K562 (cell line): ENCODE data around the gene FGR. TPM values are rescaled to one million over a fixed set of nuclear protein-coding genes. Genes with fewer than 3 reads are reported as not detected.

Experiments used
- ATAC-seq: fragments of 200-7000 bp; cut with Tn5 transposase; 3 replicates; pipeline ENCODE4 v1.9.1; 2020; ENCODE audit warnings: moderate library complexity
- BruUV-seq: library from RNA; stranded (reverse); fragments of 400-500 nt; replicated peaks from 2 replicates; lab custom pipeline; 2021; lab: Mats Ljungman, UMichigan
- CTCF ChIA-PET: fragments of 300-600 bp; formaldehyde crosslinking; extraction: SDS; loops from one replicate; lab custom pipeline; 2021; ENCODE audit warnings: low intra/inter-chr PET ratio; lab: Yijun Ruan, JAX
- POLR2A ChIA-PET: fragments of 300-600, 350-650 bp; sonication (Branson Sonifier 250); formaldehyde crosslinking; extraction: SDS; loops from one replicate; lab custom pipeline; 2021; ENCODE audit warnings: antibody characterized with exemption, inconsistent platforms; lab: Yijun Ruan, JAX
- DNase-seq, 4 experiments: peaks; one replicate each; pipeline versions ENCODE4 v3.0.0 to v3.0.0-alpha.2; 2011 to 2018; ENCODE audit warnings: low spot score in 3 of 4, mixed read lengths in 3 of 4; ENCODE audit errors: extremely low read depth in 1 of 4
- FAIRE-seq: peaks from 2 replicates; lab custom pipeline; 2011; peaks lifted over from hg19 to GRCh38; lab: Jason Lieb, UNC
- H2AFZ ChIP-seq: 2 replicates; pipeline ENCODE4 v1.6.0; 2011; ENCODE audit warnings: low read depth, low read length, control low read depth, inconsistent platforms
- H3K27ac ChIP-seq: fragments of 200-600 bp; 3 replicates; pipeline ENCODE4 v1.8.0; 2011; ENCODE audit warnings: low read depth, mild to moderate bottlenecking, control low read depth, inconsistent platforms, low read length, moderate library complexity, mixed read lengths; ENCODE audit errors: extremely low read depth
- H3K27me3 ChIP-seq, 2 experiments: fragments of 300-600 bp in 1 of 2; 2 replicates in 1 of 2; 3 replicates in 1 of 2; pipeline versions ENCODE4 v1.6.0 to v1.8.0; 2011; ENCODE audit warnings: inconsistent platforms in 2 of 2, low read length in 2 of 2, mild to moderate bottlenecking in 1 of 2, mixed read lengths in 1 of 2, moderate library complexity in 1 of 2; ENCODE audit not compliant: control insufficient read depth in 2 of 2, insufficient read depth in 2 of 2
- H3K36me3 ChIP-seq: fragments of 300-600 bp; 3 replicates; pipeline ENCODE4 v1.8.0; 2011; ENCODE audit warnings: mild to moderate bottlenecking, low read length, inconsistent platforms; ENCODE audit not compliant: control insufficient read depth, insufficient read depth
- H3K4me1 ChIP-seq, 2 experiments: fragments of 200-600 bp in 1 of 2; replicated peaks in 1 of 2; 2 replicates in 1 of 2; 3 replicates in 1 of 2; pipeline versions ENCODE4 v1.5.1 to v1.8.0; 2011; ENCODE audit warnings: inconsistent platforms in 2 of 2, low read length in 2 of 2, mild to moderate bottlenecking in 1 of 2, mixed read lengths in 1 of 2, moderate library complexity in 1 of 2; ENCODE audit not compliant: control insufficient read depth in 2 of 2, insufficient read depth in 2 of 2
- H3K4me2 ChIP-seq: 2 replicates; pipeline ENCODE4 v1.6.1; 2011; ENCODE audit warnings: low read length, control low read depth, inconsistent platforms, mixed read lengths; ENCODE audit not compliant: insufficient read depth
- H3K4me3 ChIP-seq: fragments of 200-600 bp; sonication (generic), shearing (Covaris generic); 2 replicates; pipeline ENCODE4 v1.5.1; 2016; ENCODE audit warnings: control low read depth, inconsistent platforms
- H3K79me2 ChIP-seq: fragments of 200-600 bp; 3 replicates; pipeline ENCODE4 v1.8.0; 2011; ENCODE audit warnings: low read length, inconsistent platforms; ENCODE audit not compliant: control insufficient read depth, insufficient read depth
- H3K9ac ChIP-seq, 2 experiments: 2 replicates each; pipeline versions ENCODE4 v1.6.0 to v1.6.1; 2011; ENCODE audit warnings: low read depth in 2 of 2, low read length in 2 of 2, control low read depth in 1 of 2, inconsistent platforms in 1 of 2, mild to moderate bottlenecking in 1 of 2, mixed read lengths in 1 of 2; ENCODE audit not compliant: insufficient read depth in 1 of 2
- H3K9me1 ChIP-seq: one replicate; pipeline ENCODE4 v1.6.0; 2011; ENCODE audit warnings: inconsistent platforms, mild to moderate bottlenecking, low read length, moderate library complexity; ENCODE audit not compliant: control insufficient read depth, insufficient read depth
- H3K9me3 ChIP-seq: replicated peaks from 2 replicates; pipeline ENCODE4 v1.5.1; 2011; ENCODE audit warnings: low read depth, low read length, inconsistent platforms; ENCODE audit not compliant: control insufficient read depth, insufficient read depth
- H4K20me1 ChIP-seq: replicated peaks from 2 replicates; pipeline ENCODE4 v1.6.1; 2011; ENCODE audit warnings: low read length, inconsistent platforms, mixed read lengths; ENCODE audit not compliant: control insufficient read depth, insufficient read depth
- CXXC5 ChIP-seq: fragments of 250-450 bp; sonication (Bioruptor Pico); IDR thresholded peaks from 2 replicates; pipeline ENCODE4 v1.8.0; 2022; ENCODE audit warnings: inconsistent platforms, mild to moderate bottlenecking, moderate library complexity
- HNRNPK ChIP-seq: fragments of 200-400 bp; formaldehyde crosslinking; IDR thresholded peaks from one replicate; pipeline ENCODE4 v1.6.1; 2018; ENCODE audit warnings: mild to moderate bottlenecking, low read depth, low read length; ENCODE audit not compliant: poor library complexity, severe bottlenecking
- MTA1 ChIP-seq: fragments of 450-650 bp; IDR thresholded peaks from 2 replicates; pipeline ENCODE4 v1.6.1; 2017; ENCODE audit warnings: borderline replicate concordance
- SIN3B ChIP-seq: fragments of 450-650 bp; IDR thresholded peaks from 2 replicates; pipeline ENCODE4 v1.6.1; 2017; ENCODE audit warnings: low read depth, mild to moderate bottlenecking, moderate library complexity
- SRF ChIP-seq, 2 experiments: fragments of 250-450, 450-650 bp in 1 of 2; sonication (Bioruptor Pico) in 1 of 2; sonication (generic) in 1 of 2; formaldehyde crosslinking; IDR thresholded peaks; 2 replicates each; pipeline versions ENCODE4 v1.5.0 to v1.5.1; 2020 to 2022; ENCODE audit warnings: mild to moderate bottlenecking in 1 of 2, missing genetic modification reagents in 1 of 2
- ZBTB1 ChIP-seq: sonication (generic); formaldehyde crosslinking; IDR thresholded peaks from 2 replicates; pipeline ENCODE4 v1.8.1; 2023; ENCODE audit warnings: missing genetic modification reagents, low read depth, mild to moderate bottlenecking, borderline replicate concordance
- WGBS: fragments of 100-300 bp; shearing (Covaris generic); methylation state at CpG from one replicate; pipeline ENCODE4 v1.1.6; 2016; ENCODE audit warnings: low coverage, mixed read lengths; ENCODE audit not compliant: insufficient coverage; ENCODE audit errors: missing lambda C conversion rate; 5-methylcytosine and 5-hydroxymethylcytosine counted together
- in situ Hi-C: fragments of 300-500 bp; cut with MboI; formaldehyde crosslinking; loops from 4 replicates; pipeline ENCODE4 v1.15.0; 2018; ENCODE audit warnings: inconsistent platforms, mixed read lengths
- intact Hi-C: fragments of 100-400 bp; cut with micrococcal nuclease; formaldehyde crosslinking; loops from 2 replicates; pipeline ENCODE4 v1.14.2; 2022
- polyA plus RNA-seq, 8 experiments: library from polyadenylated mRNA; depleted of rRNA in 4 of 8; stranded (reverse) in 5 of 8; unstranded in 3 of 8; fragments of >200 nt; fragmentation: Nextera tagmentation in 2 of 8; fragmentation: Illumina TruSeq in 1 of 8; extraction: Ambion mirVana in 2 of 8; extraction: Trizol in 1 of 8; gene quantifications; 2 replicates each; pipeline versions ENCODE4 v1.2.1 to v1.2.3, GENCODE V29; 2011 to 2014; ENCODE audit warnings: inconsistent platforms in 1 of 8, missing spikeins in 1 of 8
- total RNA-seq, 7 experiments: library from RNA; depleted of rRNA in 6 of 7; stranded (reverse); fragments of >200 nt in 6 of 7; fragmentation: Illumina TruSeq in 2 of 7; extraction: Trizol in 2 of 7; gene quantifications; 2 replicates each; pipeline versions ENCODE4 v1.2.1 to v1.2.3, GENCODE V29; 2011 to 2021; ENCODE audit warnings: low replicate concordance in 1 of 7
- TF ChIP-seq, protein P1 (sequence below): sonication (generic); formaldehyde crosslinking; IDR thresholded peaks from 2 replicates; pipeline ENCODE4 v1.8.1; 2023; ENCODE audit warnings: missing genetic modification reagents, mild to moderate bottlenecking, borderline replicate concordance
- TF ChIP-seq, protein P2 (sequence below): sonication (generic); formaldehyde crosslinking; IDR thresholded peaks from 2 replicates; pipeline ENCODE4 v1.8.0; 2022; ENCODE audit warnings: missing genetic modification reagents, mild to moderate bottlenecking, borderline replicate concordance

FGR gene
- total and polyA plus RNA-seq, 9 of the 15 experiments (the other 6 are each of a cell fraction or from before 2014, with no cell fraction given) = 0.04 to 0.11 TPM; not detected in 7

DNA sequence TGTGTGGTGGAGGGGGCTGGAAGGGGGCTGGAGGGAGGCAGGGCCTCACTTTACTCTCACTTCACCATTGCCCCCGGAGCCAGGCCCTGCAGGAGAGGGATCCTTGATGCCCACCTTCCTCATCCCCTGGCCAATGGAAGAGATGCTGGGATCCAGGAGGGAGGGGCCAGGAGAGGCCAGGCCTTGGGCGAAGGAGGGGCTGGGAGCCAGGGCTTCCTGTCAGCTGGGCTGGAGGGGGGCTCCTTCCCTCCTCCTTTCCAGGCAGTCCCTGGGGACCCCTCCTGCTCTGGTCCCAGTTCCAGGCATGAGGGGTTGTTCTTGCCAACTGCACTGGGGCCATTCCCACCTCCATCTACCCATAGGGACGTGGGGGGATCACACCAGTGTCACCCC is 36.7 kb downstream of the FGR start:
- Histone ChIP-seq H3K27me3 (no peaks in the 10 kb centered on the region), H3K79me2 (peaks cover 99% of the 10 kb centered on the region)
- intact Hi-C loops = no loop called here
- TF ChIP-seq, protein P1, sequence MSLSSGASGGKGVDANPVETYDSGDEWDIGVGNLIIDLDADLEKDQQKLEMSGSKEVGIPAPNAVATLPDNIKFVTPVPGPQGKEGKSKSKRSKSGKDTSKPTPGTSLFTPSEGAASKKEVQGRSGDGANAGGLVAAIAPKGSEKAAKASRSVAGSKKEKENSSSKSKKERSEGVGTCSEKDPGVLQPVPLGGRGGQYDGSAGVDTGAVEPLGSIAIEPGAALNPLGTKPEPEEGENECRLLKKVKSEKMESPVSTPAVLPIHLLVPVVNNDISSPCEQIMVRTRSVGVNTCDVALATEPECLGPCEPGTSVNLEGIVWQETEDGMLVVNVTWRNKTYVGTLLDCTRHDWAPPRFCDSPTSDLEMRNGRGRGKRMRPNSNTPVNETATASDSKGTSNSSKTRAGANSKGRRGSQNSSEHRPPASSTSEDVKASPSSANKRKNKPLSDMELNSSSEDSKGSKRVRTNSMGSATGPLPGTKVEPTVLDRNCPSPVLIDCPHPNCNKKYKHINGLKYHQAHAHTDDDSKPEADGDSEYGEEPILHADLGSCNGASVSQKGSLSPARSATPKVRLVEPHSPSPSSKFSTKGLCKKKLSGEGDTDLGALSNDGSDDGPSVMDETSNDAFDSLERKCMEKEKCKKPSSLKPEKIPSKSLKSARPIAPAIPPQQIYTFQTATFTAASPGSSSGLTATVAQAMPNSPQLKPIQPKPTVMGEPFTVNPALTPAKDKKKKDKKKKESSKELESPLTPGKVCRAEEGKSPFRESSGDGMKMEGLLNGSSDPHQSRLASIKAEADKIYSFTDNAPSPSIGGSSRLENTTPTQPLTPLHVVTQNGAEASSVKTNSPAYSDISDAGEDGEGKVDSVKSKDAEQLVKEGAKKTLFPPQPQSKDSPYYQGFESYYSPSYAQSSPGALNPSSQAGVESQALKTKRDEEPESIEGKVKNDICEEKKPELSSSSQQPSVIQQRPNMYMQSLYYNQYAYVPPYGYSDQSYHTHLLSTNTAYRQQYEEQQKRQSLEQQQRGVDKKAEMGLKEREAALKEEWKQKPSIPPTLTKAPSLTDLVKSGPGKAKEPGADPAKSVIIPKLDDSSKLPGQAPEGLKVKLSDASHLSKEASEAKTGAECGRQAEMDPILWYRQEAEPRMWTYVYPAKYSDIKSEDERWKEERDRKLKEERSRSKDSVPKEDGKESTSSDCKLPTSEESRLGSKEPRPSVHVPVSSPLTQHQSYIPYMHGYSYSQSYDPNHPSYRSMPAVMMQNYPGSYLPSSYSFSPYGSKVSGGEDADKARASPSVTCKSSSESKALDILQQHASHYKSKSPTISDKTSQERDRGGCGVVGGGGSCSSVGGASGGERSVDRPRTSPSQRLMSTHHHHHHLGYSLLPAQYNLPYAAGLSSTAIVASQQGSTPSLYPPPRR (CRISPR knock-in tag) = no peak
- TF ChIP-seq SRF (CRISPR knock-in tag; IDR thresholded peaks at IDR 0.05) (no peak), HNRNPK (no peak), MTA1 (no peak), ZBTB1 (CRISPR knock-in tag) (no peak), CXXC5 (CRISPR knock-in tag) (no peak), SIN3B (no peak)
- TF ChIP-seq, protein P2, sequence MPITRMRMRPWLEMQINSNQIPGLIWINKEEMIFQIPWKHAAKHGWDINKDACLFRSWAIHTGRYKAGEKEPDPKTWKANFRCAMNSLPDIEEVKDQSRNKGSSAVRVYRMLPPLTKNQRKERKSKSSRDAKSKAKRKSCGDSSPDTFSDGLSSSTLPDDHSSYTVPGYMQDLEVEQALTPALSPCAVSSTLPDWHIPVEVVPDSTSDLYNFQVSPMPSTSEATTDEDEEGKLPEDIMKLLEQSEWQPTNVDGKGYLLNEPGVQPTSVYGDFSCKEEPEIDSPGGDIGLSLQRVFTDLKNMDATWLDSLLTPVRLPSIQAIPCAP (CRISPR knock-in tag) = no peak
- TF ChIP-seq, all 486 proteins: peak for 0
- H3K4me3 ChIP-seq = no peak overlapping the region
- WGBS = 88% methylated on average over 1 of the region's 3 CpGs
- in situ Hi-C loops = no loop called here
- CTCF ChIA-PET = no interaction called here
- POLR2A ChIA-PET = interaction anchor here (0.5 to 0.6 kb wide), 3 partner anchors 38 to 243 kb away, joined by 3 to 4 read pairs (median 3); no protein-coding TSS in a partner anchor
- peaks cover 76 to 88% of the 10 kb centered on the region in 2 experiments for H3K4me1 ChIP-seq
- peaks cover 38% of the 10 kb centered on the region; the same call in 2 of the 3 replicates for H3K36me3 ChIP-seq
- peak overlapping the region in 1 of 2 experiments; percentile 72; a peak in 2 of 4 replicates for H3K9ac ChIP-seq
- ATAC-seq = no peak
- peaks cover 59% of the 10 kb centered on the region for H4K20me1 ChIP-seq
- no TSS peak for BruUV-seq
- no peaks in the 10 kb centered on the region for H3K9me3 ChIP-seq
- H3K27ac ChIP-seq = no peak overlapping the region
- peaks cover 16% of the 10 kb centered on the region for H3K9me1 ChIP-seq
- no peak overlapping the region for H2AFZ ChIP-seq
- no peak for FAIRE-seq
- no peak overlapping the region for H3K4me2 ChIP-seq
- DNase-seq = peak in 1 of 4 experiments; percentile 57
